HepG2 (cell line): ENCODE results near the gene KRT14. TPM values are rescaled to one million over a fixed set of nuclear protein-coding genes. Genes with fewer than 3 reads are reported as not detected.

Source experiments
- BRD4 ChIP-seq: sonication (generic); formaldehyde crosslinking; IDR thresholded peaks from 2 replicates; pipeline ENCODE4 v1.4.0; 2020; ENCODE audit warnings: missing genetic modification reagents
- ELF3 ChIP-seq: IDR thresholded peaks from 2 replicates; pipeline ENCODE4 v1.6.1; 2016; ENCODE audit warnings: missing genetic modification reagents, missing compliant biosample characterization
- FOXA3 ChIP-seq: IDR thresholded peaks from 2 replicates; pipeline ENCODE4 v1.6.1; 2016; ENCODE audit warnings: missing genetic modification reagents, missing compliant biosample characterization
- KLF9 ChIP-seq: IDR thresholded peaks from 2 replicates; pipeline ENCODE4 v1.6.1; 2016; ENCODE audit warnings: low read depth
- MAFF ChIP-seq: IDR thresholded peaks from 2 replicates; pipeline ENCODE4 v1.6.1; 2011; ENCODE audit warnings: low read depth, low read length, improper control_type of control experiment
- NFE2L1 ChIP-seq: sonication (generic); formaldehyde crosslinking; IDR thresholded peaks from 2 replicates; pipeline ENCODE4 v1.4.0; 2020; ENCODE audit warnings: missing genetic modification reagents, mild to moderate bottlenecking, borderline replicate concordance
- NPAS2 ChIP-seq: sonication (generic); formaldehyde crosslinking; IDR thresholded peaks from 2 replicates; pipeline ENCODE4 v1.8.0; 2022; ENCODE audit warnings: mild to moderate bottlenecking, missing genetic modification reagents, borderline replicate concordance
- RBAK ChIP-seq: sonication (generic); formaldehyde crosslinking; IDR thresholded peaks from 2 replicates; pipeline ENCODE4 v1.5.1; 2020; ENCODE audit warnings: mild to moderate bottlenecking, missing genetic modification reagents
- SMC3 ChIP-seq: IDR thresholded peaks from 2 replicates; pipeline ENCODE4 v1.6.1; 2011; ENCODE audit warnings: low read length, improper control_type of control experiment
- THAP7 ChIP-seq: sonication (generic); formaldehyde crosslinking; IDR thresholded peaks from 2 replicates; pipeline ENCODE4 v1.8.1; 2023; ENCODE audit warnings: mild to moderate bottlenecking, missing genetic modification reagents
- ZFP90 ChIP-seq: sonication (generic); formaldehyde crosslinking; IDR thresholded peaks from 2 replicates; pipeline ENCODE4 v1.8.0; 2022; ENCODE audit warnings: missing genetic modification reagents, mild to moderate bottlenecking, inconsistent platforms, borderline replicate concordance
- ZNF280D ChIP-seq: sonication (generic); formaldehyde crosslinking; IDR thresholded peaks from 2 replicates; pipeline ENCODE4 v1.5.1; 2020; ENCODE audit warnings: mild to moderate bottlenecking, missing genetic modification reagents
- ZNF318 ChIP-seq: sonication (generic); formaldehyde crosslinking; IDR thresholded peaks from 2 replicates; pipeline ENCODE4 v1.4.0; 2020; ENCODE audit warnings: mild to moderate bottlenecking, missing genetic modification reagents
- ZNF343 ChIP-seq: sonication (generic); formaldehyde crosslinking; IDR thresholded peaks from 2 replicates; pipeline ENCODE4 v1.4.0; 2020; ENCODE audit warnings: mild to moderate bottlenecking, missing genetic modification reagents
- ZNF558 ChIP-seq: sonication (generic); formaldehyde crosslinking; IDR thresholded peaks from 2 replicates; pipeline ENCODE4 v1.9.0; 2022; ENCODE audit warnings: mild to moderate bottlenecking, missing genetic modification reagents, borderline replicate concordance
- ZNF672 ChIP-seq: sonication (generic); formaldehyde crosslinking; IDR thresholded peaks from 2 replicates; pipeline ENCODE4 v1.8.1; 2022; ENCODE audit warnings: missing genetic modification reagents
- ZZZ3 ChIP-seq: sonication (generic); formaldehyde crosslinking; IDR thresholded peaks from 2 replicates; pipeline ENCODE4 v1.4.0; 2020; ENCODE audit warnings: missing genetic modification reagents, mild to moderate bottlenecking, borderline replicate concordance
- polyA plus RNA-seq, 8 experiments: library from polyadenylated mRNA; depleted of rRNA in 3 of 8; stranded (reverse) in 7 of 8; unstranded in 1 of 8; fragments of >200 nt; fragmentation: Illumina TruSeq in 4 of 8; extraction: Trizol in 4 of 8; gene quantifications; 2 replicates each; pipeline versions ENCODE4 v1.2.1 to v1.2.3, GENCODE V29; 2011 to 2016; ENCODE audit warnings: low read depth in 4 of 8, missing spikeins in 1 of 8, mixed read lengths in 1 of 8; ENCODE audit not compliant: insufficient read depth in 1 of 8
- total RNA-seq, 5 experiments: library from RNA; depleted of rRNA; stranded (reverse); fragments of >200 nt; fragmentation: Illumina TruSeq; extraction: Trizol; gene quantifications; 2 replicates each; pipeline ENCODE4 v1.2.3, GENCODE V29; 2016; ENCODE audit warnings: low read depth in 1 of 5

KRT14 gene
- total and polyA plus RNA-seq, 2 of the 13 experiments (the other 11 are each of a cell fraction or from before 2014, with no cell fraction given), result 0.09 TPM; not detected in 1

- TF ChIP-seq ZNF318 (CRISPR knock-in tag) (no peak), ZZZ3 (CRISPR knock-in tag) (no peak), SMC3 (no peak), FOXA3 (CRISPR knock-in tag) (peak; percentile 49; the same call in 1 of the 2 replicates), ELF3 (no peak), ZNF280D (no peak), NFE2L1 (CRISPR knock-in tag) (no peak), ZNF558 (CRISPR knock-in tag) (no peak), MAFF (no peak), BRD4 (CRISPR knock-in tag) (no peak), ZNF343 (CRISPR knock-in tag) (no peak), ZFP90 (0 out of 2 replicates have a peak, but pooled peaks have one; percentile 38), KLF9 (CRISPR knock-in tag) (no peak), THAP7 (CRISPR knock-in tag) (no peak), ZNF672 (CRISPR knock-in tag) (no peak), NPAS2 (CRISPR knock-in tag) (no peak), RBAK (CRISPR knock-in tag) (no peak)
These were observed 47.6 kb downstream of the KRT14 start (continued) for GRCh38 chr17:41539071-41539492.
